Measurements from ENCODE around the gene MPZL2.

GRCh38 chr11:118240999-118241763, 22.9 kb downstream of the MPZL2 start:
- TF ChIP-seq CTCF (IDR thresholded peaks at IDR 0.05) (no peak), POLR2AphosphoS5 (IDR thresholded peaks at IDR 0.05) (peak in 2 of 3 donors; percentile 55 to 77)

Measured in transverse colon (tissue), 4 donors.